CD4-positive, alpha-beta T cell treated with Interleukin-6 at 100 ng/mL for 8 hours (primary cell): ENCODE measurements around the gene PCSK6.

Experiments
- DNase-seq: peaks from one replicate; pipeline ENCODE4 v3.0.0-alpha.2; 2020; ENCODE audit warnings: mixed read lengths, low spot score

PCSK6 gene

GRCh38 chr15:101398247-101398646 is 91.3 kb downstream of the PCSK6 start:
- DNase-seq = no peak

GRCh38 chr15:101397521-101398003 is 91.9 kb downstream of the PCSK6 start:
- no peak for DNase-seq

- no peak for DNase-seq
Observed at GRCh38 chr15:101396484-101397261, 92.8 kb downstream of the PCSK6 start.

DNA sequence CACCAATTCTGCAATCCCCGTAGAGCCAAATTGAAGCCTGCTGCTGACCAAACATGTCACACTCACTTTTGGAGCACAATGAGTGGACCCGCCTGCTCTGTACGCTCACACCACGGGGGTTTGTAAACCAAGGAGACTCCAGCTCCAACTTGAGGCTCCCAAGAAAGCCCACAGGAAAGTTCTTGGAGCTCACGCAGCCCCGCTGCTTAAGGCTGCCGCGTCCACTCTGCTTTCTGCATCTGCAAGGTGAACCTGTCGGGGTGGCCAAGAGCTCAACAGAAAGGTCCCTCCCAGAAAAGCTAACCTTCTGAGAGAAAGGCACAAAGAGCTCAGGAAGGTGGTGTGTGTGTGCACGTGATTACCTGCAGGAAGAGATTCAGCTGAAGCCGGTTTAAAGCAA is 94.9 kb downstream of the PCSK6 start:
- no peak for DNase-seq

DNA sequence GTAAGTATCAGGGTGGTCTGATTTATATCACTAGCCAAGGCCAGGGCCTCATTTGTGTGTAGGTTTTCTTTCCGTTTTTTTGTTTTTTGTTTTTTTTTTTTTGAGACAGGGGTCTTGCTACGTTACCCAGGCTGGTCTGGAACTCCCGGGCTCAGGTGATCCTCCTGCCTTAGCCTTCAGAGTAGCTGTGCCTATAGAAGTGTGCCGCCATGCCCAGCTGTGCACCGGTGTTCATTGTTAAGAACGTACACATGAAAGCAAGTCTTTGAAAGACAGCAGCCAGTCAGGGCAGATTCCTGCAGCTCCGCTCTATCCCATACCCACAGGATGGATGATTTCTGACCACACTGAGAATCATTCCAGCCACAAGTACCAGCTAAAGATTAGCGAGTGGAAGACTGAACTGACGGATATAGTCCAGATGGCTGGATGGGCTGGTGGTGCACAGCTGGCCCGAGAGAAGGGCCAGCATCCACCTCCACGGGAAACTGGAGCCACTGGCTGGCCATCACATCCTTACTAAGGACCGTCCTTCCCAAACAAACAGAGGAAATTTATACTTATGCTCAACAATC is 95.4 kb downstream of the PCSK6 start:
- no peak for DNase-seq

DNA sequence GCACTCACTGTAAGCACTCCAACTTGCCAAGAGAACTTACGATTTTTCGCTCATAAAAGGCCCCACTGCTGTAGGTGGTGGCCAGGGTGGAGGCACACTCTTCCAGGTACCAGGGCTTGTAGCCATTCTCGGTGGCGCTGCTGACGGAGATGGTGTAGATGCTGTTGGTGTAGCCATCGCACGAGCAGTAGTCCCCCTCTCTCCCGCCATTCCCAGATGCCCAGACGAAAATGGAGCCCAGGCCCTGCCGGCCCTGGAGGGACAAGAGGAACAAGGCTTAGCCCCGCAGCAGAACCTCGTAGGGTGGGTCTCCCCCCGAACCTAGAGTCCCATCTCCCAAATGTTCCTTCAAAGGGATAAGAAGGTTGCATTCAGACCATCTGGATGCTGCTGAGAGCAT is 96.3 kb downstream of the PCSK6 start:
- no peak for DNase-seq

GRCh38 chr15:101391981-101392640 is 97.4 kb downstream of the PCSK6 start:
- DNase-seq = no peak

- no peak for DNase-seq
Observed at GRCh38 chr15:101391431-101391830, 98.1 kb downstream of the PCSK6 start.

GRCh38 chr15:101390462-101390861 is 99.0 kb downstream of the PCSK6 start:
- no peak for DNase-seq

- DNase-seq = no peak
Observed at GRCh38 chr15:101390060-101390459, 99.4 kb downstream of the PCSK6 start.

DNA sequence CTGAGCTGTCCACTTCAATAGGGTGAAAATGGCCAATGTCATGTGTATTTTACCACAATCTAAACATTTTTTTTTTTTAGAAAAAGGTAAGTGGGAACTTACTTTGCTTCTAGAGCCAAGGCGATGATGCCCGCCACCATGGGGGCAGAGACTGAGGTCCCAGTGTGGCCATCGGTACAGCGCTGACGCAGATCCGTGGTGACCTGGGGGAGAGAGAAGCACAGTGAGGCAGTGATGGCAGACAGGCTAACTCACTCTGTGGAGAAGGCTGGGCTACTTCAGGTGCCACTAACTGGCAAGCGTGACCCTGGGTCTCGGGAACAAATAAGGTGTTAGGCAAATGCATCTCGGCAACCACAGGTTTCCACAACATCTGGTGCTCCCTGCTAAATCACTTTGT is 100.1 kb downstream of the PCSK6 start:
- no peak for DNase-seq

DNA sequence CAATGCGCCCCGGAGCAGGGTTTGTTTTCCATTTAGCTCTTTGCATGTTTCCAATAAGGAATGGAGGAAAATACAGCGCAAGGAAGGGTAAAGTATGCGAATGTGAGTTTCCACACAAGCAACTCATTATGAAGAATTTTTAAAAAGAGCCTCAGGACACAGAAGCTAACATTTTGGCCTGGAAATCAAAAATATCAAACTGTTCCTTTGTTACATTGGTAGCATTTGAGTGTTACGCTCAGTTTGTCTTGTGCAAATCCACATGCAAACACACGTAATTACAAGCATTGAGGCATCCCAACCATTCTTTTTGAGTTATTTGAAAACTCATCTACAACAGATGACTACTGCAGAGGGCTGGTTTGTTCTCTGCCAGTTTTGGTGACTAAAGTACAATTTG is 101.5 kb downstream of the PCSK6 start:
- DNase-seq = no peak

DNA sequence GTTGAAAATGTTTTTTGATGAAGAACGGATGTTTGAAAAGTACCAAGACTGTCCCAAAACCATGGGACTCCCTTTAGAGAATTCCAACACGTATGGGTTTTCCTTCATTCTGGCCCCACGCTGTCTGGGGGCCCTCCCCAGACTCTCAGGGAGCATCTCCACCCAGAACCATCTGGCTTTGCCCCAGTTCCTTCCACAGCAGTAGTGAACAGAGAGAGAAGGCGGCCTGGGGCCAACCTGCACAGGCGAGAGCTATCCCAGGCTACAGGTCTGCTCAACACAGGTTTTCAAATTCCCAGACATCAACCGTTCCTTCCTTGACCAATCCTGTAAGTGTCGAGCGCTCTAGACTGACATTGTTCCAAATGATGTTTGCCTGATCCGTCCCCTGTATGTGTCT is 101.9 kb downstream of the PCSK6 start:
- DNase-seq = no peak

DNA sequence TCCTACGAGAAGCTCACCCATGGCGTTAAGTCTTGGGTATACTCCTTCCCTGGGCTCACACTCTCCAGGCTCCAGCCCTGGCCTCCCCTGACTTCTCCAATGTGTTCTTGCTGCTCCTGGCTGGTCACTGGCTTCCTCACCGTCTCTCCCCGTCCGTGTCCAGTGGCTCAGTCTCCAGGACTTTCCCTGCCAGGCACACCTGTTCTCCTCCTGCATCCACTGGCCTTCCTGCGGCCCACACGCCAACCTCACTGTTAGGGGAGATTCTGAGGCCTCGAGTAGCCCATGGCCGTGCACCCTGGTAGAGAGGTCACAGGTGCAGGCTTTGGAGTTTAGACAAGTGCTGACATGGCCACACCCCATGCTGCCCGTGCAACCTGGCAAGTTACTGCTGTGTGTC is 102.5 kb downstream of the PCSK6 start:
- DNase-seq = no peak

DNA sequence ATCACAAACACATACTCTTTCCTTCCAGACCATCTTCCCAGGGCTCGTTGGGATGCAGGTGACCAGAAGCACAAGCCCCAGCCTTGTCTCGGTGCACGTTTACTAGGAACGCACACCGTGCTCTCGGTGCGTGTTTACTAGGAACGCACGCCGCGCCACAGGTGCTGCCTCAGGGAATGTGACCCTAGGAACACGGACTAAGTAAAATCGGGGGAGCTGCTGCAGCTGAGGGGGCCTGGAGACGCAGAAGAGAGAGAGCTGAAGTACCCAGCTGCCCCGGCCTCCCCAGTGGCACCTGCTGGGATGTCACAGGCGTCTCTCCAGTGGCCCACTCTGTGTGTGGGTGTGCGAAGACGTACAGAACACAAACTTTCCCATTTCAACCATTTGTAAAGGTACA is 103.5 kb downstream of the PCSK6 start:
- no peak for DNase-seq

DNA sequence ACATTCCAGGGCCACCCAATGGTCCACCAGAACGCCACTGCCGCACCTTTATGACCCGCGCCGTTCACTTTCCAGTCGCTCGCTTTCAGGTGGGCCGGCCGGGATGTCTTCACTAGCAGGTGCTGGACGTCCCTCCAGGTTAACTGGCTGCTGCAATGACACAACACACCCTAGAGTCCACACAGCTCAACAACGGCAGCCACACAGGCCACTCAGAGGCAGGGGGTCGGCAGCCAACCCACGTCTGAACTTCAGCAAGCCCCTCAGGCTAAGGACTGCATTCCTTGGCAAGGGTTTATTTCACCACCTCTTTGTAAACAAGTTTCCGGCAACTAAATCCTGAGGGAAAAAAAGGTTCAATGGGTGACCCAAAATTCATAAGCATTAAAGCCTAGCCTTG is 105.2 kb downstream of the PCSK6 start:
- no peak for DNase-seq

DNA sequence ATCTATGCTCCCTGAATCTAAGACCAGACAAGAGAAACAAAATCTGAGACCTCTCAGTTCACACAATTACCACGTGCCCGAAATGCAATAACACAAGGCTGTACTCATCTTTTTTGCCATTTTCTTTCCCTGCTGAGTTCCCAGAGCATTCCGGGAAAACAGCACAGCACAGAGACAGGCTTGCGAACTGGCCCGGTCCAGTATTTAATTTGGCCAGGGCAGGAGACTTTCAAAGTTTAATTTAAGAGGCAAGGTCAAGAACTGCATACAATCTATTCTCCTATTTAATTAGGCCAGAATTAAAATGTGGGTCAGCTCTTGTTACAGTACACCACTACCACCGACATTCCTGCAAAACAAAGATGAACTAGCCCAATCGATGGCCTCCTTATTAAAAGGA is 107.0 kb downstream of the PCSK6 start:
- no peak for DNase-seq

DNA sequence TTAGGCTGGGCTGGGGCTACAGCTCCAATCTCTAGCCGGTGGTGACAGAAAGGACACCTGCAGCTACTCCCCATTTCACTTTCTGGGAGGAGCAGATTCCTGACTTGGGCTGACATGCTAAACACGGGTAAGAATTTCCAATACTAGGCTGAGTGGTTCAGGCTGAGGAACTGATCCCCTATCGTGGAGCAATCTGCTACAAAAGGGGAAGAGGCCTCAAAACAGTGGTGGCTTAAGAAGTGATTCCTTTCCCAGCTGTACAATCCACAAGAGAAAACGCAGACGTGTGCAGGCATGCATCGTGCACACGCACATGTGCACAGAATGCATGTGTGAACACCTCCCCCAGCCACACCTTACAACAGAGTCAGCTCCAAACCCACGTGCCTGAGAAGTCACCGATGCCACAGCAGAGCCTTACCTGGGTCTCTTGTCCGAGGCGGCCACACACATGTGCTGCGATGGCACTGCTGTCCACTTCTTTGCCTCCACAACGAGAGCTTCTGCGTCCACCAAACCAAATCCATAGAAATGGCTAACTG is 107.8 kb downstream of the PCSK6 start:
- no peak for DNase-seq

- no peak for DNase-seq
Observed at GRCh38 chr15:101380146-101380545, 109.4 kb downstream of the PCSK6 start.

DNA sequence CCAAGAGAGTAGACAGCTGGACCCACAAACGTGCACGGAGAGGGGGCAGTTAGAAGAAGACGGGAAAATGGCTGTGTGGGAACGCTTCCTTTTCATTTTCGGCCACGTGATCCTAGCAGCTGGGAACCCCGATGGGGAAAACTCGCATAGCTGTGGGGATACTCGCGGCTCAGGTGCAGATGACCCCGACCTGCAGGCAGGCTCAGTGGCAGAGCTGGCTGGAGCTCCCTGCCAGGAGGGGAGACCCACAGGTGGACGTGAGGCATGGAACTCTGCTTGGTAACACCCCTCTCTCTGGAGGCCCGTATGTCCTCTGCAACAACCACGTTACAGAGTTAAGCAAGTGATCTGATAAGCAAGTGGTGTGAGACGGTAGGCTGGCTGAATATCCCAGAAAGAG is 109.9 kb downstream of the PCSK6 start:
- DNase-seq = no peak

GRCh38 chr15:101378879-101379278 is 110.6 kb downstream of the PCSK6 start:
- DNase-seq = no peak

GRCh38 chr15:101378171-101378755 is 111.2 kb downstream of the PCSK6 start:
- no peak for DNase-seq
